HEK293 (cell line): ENCODE measurements around the gene MMS22L.

ENCODE experiments used
- CTCF ChIA-PET: fragments of 350-600 bp; formaldehyde crosslinking; extraction: SDS; loops from one replicate; lab custom pipeline; 2021; ENCODE audit warnings: antibody characterized with exemption; lab: Yijun Ruan, JAX
- POLR2A ChIA-PET: fragments of 300-600 bp; formaldehyde crosslinking; extraction: SDS; loops from one replicate; lab custom pipeline; 2020; ENCODE audit warnings: antibody characterized with exemption, inconsistent platforms; lab: Yijun Ruan, JAX
- H3K27ac ChIP-seq: fragments of 200-500 bp; sonication (Bioruptor generic); 2 replicates; pipeline ENCODE4 v1.5.1; 2014; ENCODE audit warnings: low read depth, low read length, control low read depth, inconsistent platforms; ENCODE audit errors: extremely low read depth
- H3K36me3 ChIP-seq, 2 experiments: fragments of 200-500 bp in 1 of 2; sonication (Bioruptor generic) in 1 of 2; 1 replicate in 1 of 2; 2 replicates in 1 of 2; pipeline ENCODE4 v1.5.1; 2014 to 2017; ENCODE audit warnings: inconsistent platforms in 2 of 2, low read length in 2 of 2; ENCODE audit not compliant: control insufficient read depth in 2 of 2, insufficient read depth in 1 of 2
- H3K4me1 ChIP-seq: fragments of 200-500 bp; sonication (Bioruptor generic); 2 replicates; pipeline ENCODE4 v1.5.1; 2014; ENCODE audit warnings: mild to moderate bottlenecking, low read length, inconsistent platforms; ENCODE audit not compliant: control insufficient read depth, insufficient read depth
- H3K4me3 ChIP-seq: 2 replicates; pipeline ENCODE4 v1.5.1; 2011; ENCODE audit warnings: low read depth, mild to moderate bottlenecking, control low read depth, low read length, moderate library complexity
- H3K9me3 ChIP-seq: fragments of 200-500 bp; sonication (Bioruptor generic); 2 replicates; pipeline ENCODE4 v1.5.1; 2014; ENCODE audit warnings: low read depth, low read length, inconsistent platforms; ENCODE audit not compliant: control insufficient read depth, insufficient read depth
- BCL11B ChIP-seq: fragments of 450-650 bp; formaldehyde crosslinking; IDR thresholded peaks from 2 replicates; pipeline ENCODE4 v1.5.1; 2016; ENCODE audit warnings: low read depth, missing biosample characterization, missing genetic modification characterization
- BCL6B ChIP-seq: fragments of 450-650 bp; formaldehyde crosslinking; IDR thresholded peaks from 2 replicates; pipeline ENCODE4 v1.5.1; 2017; ENCODE audit warnings: missing biosample characterization, missing genetic modification characterization
- KLF1 ChIP-seq: fragments of 450-650 bp; formaldehyde crosslinking; IDR thresholded peaks from 2 replicates; pipeline ENCODE4 v1.5.1; 2016; ENCODE audit warnings: missing biosample characterization, missing genetic modification characterization
- KLF16 ChIP-seq: fragments of 450-650 bp; formaldehyde crosslinking; IDR thresholded peaks from 2 replicates; pipeline ENCODE4 v1.5.1; 2017; ENCODE audit warnings: missing biosample characterization, missing genetic modification characterization
- RBAK ChIP-seq: fragments of 450-650 bp; formaldehyde crosslinking; IDR thresholded peaks from 2 replicates; pipeline ENCODE4 v1.5.1; 2016; ENCODE audit warnings: missing biosample characterization, missing genetic modification characterization
- REST ChIP-seq: fragments of 450-650 bp; formaldehyde crosslinking; IDR thresholded peaks from 2 replicates; pipeline ENCODE4 v1.5.1; 2016; ENCODE audit warnings: missing biosample characterization, missing genetic modification characterization
- SP2 ChIP-seq: fragments of 450-650 bp; formaldehyde crosslinking; IDR thresholded peaks from 2 replicates; pipeline ENCODE4 v1.5.1; 2016; ENCODE audit warnings: missing biosample characterization, missing genetic modification characterization
- SP3 ChIP-seq: fragments of 450-650 bp; formaldehyde crosslinking; IDR thresholded peaks from 2 replicates; pipeline ENCODE4 v1.5.1; 2016; ENCODE audit warnings: missing biosample characterization, missing genetic modification characterization
- YY2 ChIP-seq: fragments of 450-650 bp; formaldehyde crosslinking; IDR thresholded peaks from 2 replicates; pipeline ENCODE4 v1.5.1; 2016; ENCODE audit warnings: missing biosample characterization, missing genetic modification characterization
- ZEB2 ChIP-seq: fragments of 450-650 bp; formaldehyde crosslinking; IDR thresholded peaks from 2 replicates; pipeline ENCODE4 v1.5.1; 2016; ENCODE audit warnings: missing biosample characterization, missing genetic modification characterization
- ZIC2 ChIP-seq: fragments of 450-650 bp; formaldehyde crosslinking; IDR thresholded peaks from 2 replicates; pipeline ENCODE4 v1.5.1; 2016; ENCODE audit warnings: missing biosample characterization, missing genetic modification characterization
- ZNF174 ChIP-seq: fragments of 450-650 bp; formaldehyde crosslinking; IDR thresholded peaks from 2 replicates; pipeline ENCODE4 v1.5.0; 2017; ENCODE audit warnings: missing biosample characterization, mild to moderate bottlenecking, missing genetic modification characterization
- ZNF2 ChIP-seq: fragments of 450-650 bp; formaldehyde crosslinking; IDR thresholded peaks from 2 replicates; pipeline ENCODE4 v1.5.1; 2016; ENCODE audit warnings: missing biosample characterization, missing genetic modification characterization
- ZNF211 ChIP-seq: fragments of 450-650 bp; formaldehyde crosslinking; IDR thresholded peaks from 2 replicates; pipeline ENCODE4 v1.5.1; 2016; ENCODE audit warnings: low read depth, missing biosample characterization, missing genetic modification characterization
- ZNF266 ChIP-seq: fragments of 450-650 bp; formaldehyde crosslinking; IDR thresholded peaks from 2 replicates; pipeline ENCODE4 v1.5.1; 2016; ENCODE audit warnings: missing biosample characterization, missing genetic modification characterization, low read depth
- ZNF350 ChIP-seq: fragments of 450-650 bp; formaldehyde crosslinking; IDR thresholded peaks from 2 replicates; pipeline ENCODE4 v1.5.0; 2017; ENCODE audit warnings: missing biosample characterization, mild to moderate bottlenecking, missing genetic modification characterization
- ZNF398 ChIP-seq: fragments of 450-650 bp; formaldehyde crosslinking; IDR thresholded peaks from 2 replicates; pipeline ENCODE4 v1.5.1; 2017; ENCODE audit warnings: missing biosample characterization, missing genetic modification characterization
- ZNF48 ChIP-seq: fragments of 450-650 bp; formaldehyde crosslinking; IDR thresholded peaks from 2 replicates; pipeline ENCODE4 v1.5.1; 2016; ENCODE audit warnings: missing biosample characterization, missing genetic modification characterization
- ZNF510 ChIP-seq: fragments of 450-650 bp; formaldehyde crosslinking; IDR thresholded peaks from 2 replicates; pipeline ENCODE4 v1.5.1; 2018; ENCODE audit warnings: mild to moderate bottlenecking, missing genetic modification characterization, missing biosample characterization; ENCODE audit not compliant: insufficient replicate concordance
- ZNF544 ChIP-seq: fragments of 450-650 bp; formaldehyde crosslinking; IDR thresholded peaks from 2 replicates; pipeline ENCODE4 v1.5.0; 2017; ENCODE audit warnings: missing biosample characterization, missing genetic modification characterization
- ZNF555 ChIP-seq: fragments of 450-650 bp; formaldehyde crosslinking; conservative IDR thresholded peaks from 2 replicates; pipeline ENCODE4 v1.5.1; 2017; ENCODE audit warnings: missing biosample characterization, mild to moderate bottlenecking, missing genetic modification characterization, inconsistent platforms
- ZNF560 ChIP-seq: fragments of 450-650 bp; formaldehyde crosslinking; IDR thresholded peaks from 2 replicates; pipeline ENCODE4 v1.5.1; 2017; ENCODE audit warnings: missing biosample characterization, missing genetic modification characterization, borderline replicate concordance
- ZNF561 ChIP-seq: fragments of 450-650 bp; IDR thresholded peaks from 2 replicates; pipeline ENCODE4 v1.5.1; 2018; ENCODE audit warnings: missing biosample characterization, missing genetic modification characterization, borderline replicate concordance
- ZNF596 ChIP-seq: fragments of 450-650 bp; IDR thresholded peaks from 2 replicates; pipeline ENCODE4 v1.5.0; 2018; ENCODE audit warnings: missing biosample characterization, mild to moderate bottlenecking, missing genetic modification characterization, moderate library complexity
- ZNF792 ChIP-seq: fragments of 450-650 bp; formaldehyde crosslinking; IDR thresholded peaks from 2 replicates; pipeline ENCODE4 v1.5.1; 2016; ENCODE audit warnings: missing biosample characterization, missing genetic modification characterization
- ZSCAN30 ChIP-seq: fragments of 450-650 bp; IDR thresholded peaks from 2 replicates; pipeline ENCODE4 v1.5.1; 2018; ENCODE audit warnings: missing biosample characterization, mild to moderate bottlenecking, missing genetic modification characterization, moderate library complexity

Gene MMS22L

GRCh38 chr6:97128507-97128906, 154.5 kb downstream of the MMS22L start:
- TF ChIP-seq ZNF792 (tag by site-specific recombination), result no peak
- no peak for TF ChIP-seq ZSCAN30 (tag by site-specific recombination)
- TF ChIP-seq ZNF544, result no peak
- TF ChIP-seq ZEB2, result no peak
- no peak for TF ChIP-seq ZNF2
- no peak for TF ChIP-seq ZNF266 (tag by site-specific recombination)
- no peak for TF ChIP-seq ZIC2 (tag by site-specific recombination)
- TF ChIP-seq SP3 (tag by site-specific recombination), result no peak
- TF ChIP-seq ZNF174 (tag by site-specific recombination), result no peak
- no peak for TF ChIP-seq ZNF350 (tag by site-specific recombination)
- TF ChIP-seq ZNF398, result no peak
- TF ChIP-seq BCL11B (tag by site-specific recombination), result no peak
- TF ChIP-seq RBAK (tag by site-specific recombination), result no peak
- no peak for TF ChIP-seq ZNF48 (tag by site-specific recombination)
- no peak for TF ChIP-seq ZNF561 (tag by site-specific recombination)
- Histone ChIP-seq H3K27ac (no peak overlapping the region), H3K4me1 (no peaks in the 10 kb centered on the region), H3K4me3 (no peak overlapping the region), H3K9me3 (no peaks in the 10 kb centered on the region), H3K36me3 (no peaks in the 10 kb centered on the region)
- POLR2A ChIA-PET, result no interaction called here
- CTCF ChIA-PET, result no interaction called here

GRCh38 chr6:97123652-97124051, 159.4 kb downstream of the MMS22L start:
- Histone ChIP-seq H3K36me3 (no peaks in the 10 kb centered on the region), H3K4me1 (no peaks in the 10 kb centered on the region), H3K9me3 (no peaks in the 10 kb centered on the region), H3K4me3 (no peak overlapping the region), H3K27ac (no peak overlapping the region)
- POLR2A ChIA-PET, result no interaction called here
- CTCF ChIA-PET, result no interaction called here
- TF ChIP-seq ZNF174 (tag by site-specific recombination), result no peak
- TF ChIP-seq YY2 (tag by site-specific recombination), result no peak
- TF ChIP-seq KLF1 (tag by site-specific recombination), result no peak
- TF ChIP-seq KLF16 (tag by site-specific recombination), result no peak
- no peak for TF ChIP-seq REST (tag by site-specific recombination)
- TF ChIP-seq ZNF596 (tag by site-specific recombination), result no peak
- TF ChIP-seq ZNF510, result no peak
- no peak for TF ChIP-seq ZNF560 (tag by site-specific recombination)
- no peak for TF ChIP-seq SP2 (tag by site-specific recombination)
- no peak for TF ChIP-seq ZNF555
- no peak for TF ChIP-seq BCL6B
- no peak for TF ChIP-seq ZNF211 (tag by site-specific recombination)
